Adrenal gland (tissue), 12 donors: Measurements from ENCODE around the gene ANKRD11. TPM values are rescaled to one million over a fixed set of nuclear protein-coding genes. Genes with fewer than 3 reads are reported as not detected.
"Not testable (repeated sequence)": the region's sequence is repeated elsewhere in the genome, so short reads cannot be mapped to it uniquely, and the experiment has no call there.

Experiments used
- DNase-seq, 7 donors: peaks; one replicate each; pipeline ENCODE4 v3.0.0-alpha.2; 2019 to 2020
- H3K27ac ChIP-seq, 5 donors: fragments of 200-600 bp; sonication (generic) in 4 of 5; 1 replicate in 3 of 5; 2 replicates in 2 of 5; pipeline versions ENCODE4 v1.5.1 to v1.8.0; 2016 to 2020; ENCODE audit warnings: mild to moderate bottlenecking in 1 of 5
- H3K27me3 ChIP-seq: fragments of 200-600 bp; 2 replicates; pipeline ENCODE4 v1.8.0; 2021
- H3K36me3 ChIP-seq, 2 donors: fragments of 200-600 bp; replicated peaks in 1 of 2; 1 replicate in 1 of 2; 2 replicates in 1 of 2; pipeline versions ENCODE4 v1.5.1 to v1.8.0; 2018 to 2022
- H3K4me1 ChIP-seq, 2 donors: fragments of 200-600 bp; replicated peaks in 1 of 2; 1 replicate in 1 of 2; 2 replicates in 1 of 2; pipeline versions ENCODE4 v1.5.1 to v1.8.0; 2018 to 2021
- H3K4me3 ChIP-seq, 4 donors: fragments of 200-600 bp; sonication (generic) in 3 of 4; one replicate each; pipeline ENCODE4 v1.5.1; 2016 to 2018
- H3K9me3 ChIP-seq, 3 donors: fragments of 200-600 bp; sonication (generic) in 1 of 3; replicated peaks in 1 of 3; 1 replicate in 2 of 3; 2 replicates in 1 of 3; pipeline versions ENCODE4 v1.5.1 to v1.8.0; 2016 to 2021
- POLR2A ChIP-seq, 2 donors: fragments of 450-650 bp; IDR thresholded peaks; one replicate each; pipeline ENCODE4 v1.6.1; 2017; ENCODE audit warnings: antibody characterized with exemption in 2 of 2, mild to moderate bottlenecking in 2 of 2, moderate library complexity in 1 of 2
- WGBS, 4 donors: extraction: QIAGEN DNeasy Blood & Tissue Kit in 2 of 4; methylation state at CpG; one replicate each; pipeline versions ENCODE4 v1.1.5 to v1.1.7; 2013 to 2017; 5-methylcytosine and 5-hydroxymethylcytosine counted together
- intact Hi-C, 2 donors: fragments of 100-400 bp; cut with DNase I; formaldehyde crosslinking; loops; one replicate each; pipeline versions ENCODE4 v1.14.1 to v1.15.0; 2022 to 2023
- polyA plus RNA-seq, 3 donors: library from polyadenylated mRNA; stranded (reverse); fragments of 200-250 nt in 2 of 3; fragments of 350-450 nt in 1 of 3; fragmentation: Illumina TruSeq in 1 of 3; extraction: RNeasy Lipid Tissue Mini Kit (QIAGEN cat#74804) in 1 of 3; gene quantifications; one replicate each; pipeline ENCODE4 v1.2.3, GENCODE V29; 2013 to 2014
- total RNA-seq, 9 donors: library from RNA; depleted of rRNA in 4 of 9; stranded (reverse); fragments of >200 nt in 4 of 9; fragments of 120-200 nt in 1 of 9; fragmentation: NEBNext Ultra II Directional in 1 of 9; extraction: Animal tissue kit (Norgen Biotek cat#: 25700) in 1 of 9; gene quantifications; one replicate each; pipeline versions ENCODE4 v1.1.0 to v1.2.4, GENCODE V29; 2013 to 2023
- TF ChIP-seq, protein P1 (sequence below), 6 experiments: fragments of 450-650 bp in 4 of 6; fragments of 200-600 bp in 2 of 6; sonication (generic) in 1 of 6; IDR thresholded peaks; 1 replicate in 5 of 6; 2 replicates in 1 of 6; pipeline versions ENCODE4 v1.5.1 to v1.8.0; 2016 to 2021; ENCODE audit warnings: antibody characterized with exemption in 6 of 6, mild to moderate bottlenecking in 2 of 6, moderate library complexity in 1 of 6
- donor health status: healthy with polysubstance abuse.
- donor health status: Bipolar disorder and iron deficiency.
- donor health status: DM: yes; HTN: yes; CAD: no.
- donor health status: DM: no; HTN: no; CAD: no.
- donor health status: DM: no; HTN: no; CAD: no.
- donor health status: DM: yes; HTN: yes; CAD: no.

ANKRD11 gene
- total and polyA plus RNA-seq, 12 donors, result 29.7 to 127 (median 80.1) TPM

- DNase-seq, result peak in 2 of 7 donors; percentile 54 to 64
- H3K36me3 ChIP-seq, result no peaks in the 10 kb centered on the region
- H3K27ac ChIP-seq, result peak overlapping the region in 1 of 5 donors; percentile 53
- no peak overlapping the region for H3K4me3 ChIP-seq
- peaks cover 5 to 31% of the 10 kb centered on the region in 2 donors for H3K4me1 ChIP-seq
- H3K9me3 ChIP-seq, result no peaks in the 10 kb centered on the region
- H3K27me3 ChIP-seq, result no peaks in the 10 kb centered on the region
- WGBS, 4 donors, result 63 to 73% (median 67%) methylated on average over 8 of the region's 8 CpGs
- intact Hi-C loops, result no loop called here
- TF ChIP-seq POLR2A (IDR thresholded peaks at IDR 0.05), result no peak
- TF ChIP-seq, protein P1, sequence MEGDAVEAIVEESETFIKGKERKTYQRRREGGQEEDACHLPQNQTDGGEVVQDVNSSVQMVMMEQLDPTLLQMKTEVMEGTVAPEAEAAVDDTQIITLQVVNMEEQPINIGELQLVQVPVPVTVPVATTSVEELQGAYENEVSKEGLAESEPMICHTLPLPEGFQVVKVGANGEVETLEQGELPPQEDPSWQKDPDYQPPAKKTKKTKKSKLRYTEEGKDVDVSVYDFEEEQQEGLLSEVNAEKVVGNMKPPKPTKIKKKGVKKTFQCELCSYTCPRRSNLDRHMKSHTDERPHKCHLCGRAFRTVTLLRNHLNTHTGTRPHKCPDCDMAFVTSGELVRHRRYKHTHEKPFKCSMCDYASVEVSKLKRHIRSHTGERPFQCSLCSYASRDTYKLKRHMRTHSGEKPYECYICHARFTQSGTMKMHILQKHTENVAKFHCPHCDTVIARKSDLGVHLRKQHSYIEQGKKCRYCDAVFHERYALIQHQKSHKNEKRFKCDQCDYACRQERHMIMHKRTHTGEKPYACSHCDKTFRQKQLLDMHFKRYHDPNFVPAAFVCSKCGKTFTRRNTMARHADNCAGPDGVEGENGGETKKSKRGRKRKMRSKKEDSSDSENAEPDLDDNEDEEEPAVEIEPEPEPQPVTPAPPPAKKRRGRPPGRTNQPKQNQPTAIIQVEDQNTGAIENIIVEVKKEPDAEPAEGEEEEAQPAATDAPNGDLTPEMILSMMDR (IDR thresholded peaks at IDR 0.05), result no peak
Measured at GRCh38 chr16:89434490-89434889, 55.9 kb downstream of the ANKRD11 start.

DNA sequence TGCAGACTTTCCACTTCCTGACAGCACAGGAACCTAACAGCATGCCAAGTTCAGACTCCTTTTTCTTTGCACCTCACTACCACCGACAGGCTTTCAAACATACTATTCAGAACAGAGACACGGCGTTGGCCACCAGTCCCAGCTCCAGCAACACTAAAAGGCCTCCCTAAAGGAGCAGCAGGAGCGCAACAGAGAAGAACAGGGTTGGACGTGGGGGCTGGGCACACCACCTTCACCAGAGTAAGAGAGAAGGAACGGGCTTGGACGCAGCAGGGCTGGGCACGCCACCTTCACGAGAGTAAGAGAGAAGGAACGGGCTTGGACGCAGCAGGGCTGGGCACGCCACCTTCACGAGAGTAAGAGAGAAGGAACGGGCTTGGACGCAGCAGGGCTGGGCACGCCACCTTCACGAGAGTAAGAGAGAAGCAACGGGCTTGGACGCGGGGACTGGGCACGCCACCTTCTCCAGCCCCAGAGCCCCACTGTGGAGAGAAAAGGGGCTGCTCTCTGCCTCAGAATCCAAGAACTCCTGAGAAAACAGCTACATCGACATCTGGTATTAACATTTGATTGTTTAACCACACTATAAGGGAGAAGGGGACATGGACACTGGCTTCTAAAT lies 56.9 kb downstream of the ANKRD11 start:
- DNase-seq, H3K9me3 ChIP-seq, intact Hi-C loops, H3K4me3 ChIP-seq, H3K27me3 ChIP-seq, H3K36me3 ChIP-seq, H3K27ac ChIP-seq: not testable (repeated sequence)
- H3K4me1 ChIP-seq, result peaks cover 5 to 31% of the 10 kb centered on the region in 2 donors
- 92 to 94% (median 93%) methylated on average over 22 of the region's 22 CpGs for WGBS, 4 donors

DNA sequence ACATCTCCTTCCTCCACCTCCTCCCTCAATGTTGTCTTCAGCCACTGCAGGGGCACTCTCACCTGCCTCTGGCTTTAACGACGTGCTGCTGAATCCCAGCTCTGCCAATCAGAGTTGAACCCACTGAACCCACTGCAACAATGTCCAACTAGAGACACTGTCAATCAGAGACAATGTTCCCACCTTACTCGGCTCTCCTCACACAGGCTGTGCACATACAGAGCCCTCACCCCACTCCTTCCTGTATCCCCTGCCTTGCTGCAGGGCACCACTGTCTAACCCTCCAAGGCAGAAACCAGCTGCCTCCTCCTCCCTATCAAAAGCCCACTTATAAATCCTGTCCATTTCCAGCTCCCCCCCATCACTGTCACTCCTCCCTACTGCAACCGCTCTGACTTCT lies 58.7 kb downstream of the ANKRD11 start:
- Histone ChIP-seq H3K36me3 (no peaks in the 10 kb centered on the region), H3K4me1 (peaks cover 5 to 32% of the 10 kb centered on the region in 2 donors), H3K27ac (no peak overlapping the region), H3K27me3 (no peaks in the 10 kb centered on the region), H3K9me3 (no peaks in the 10 kb centered on the region), H3K4me3 (no peak overlapping the region)
- 63 to 74% (median 69%) methylated on average over 4 of the region's 4 CpGs for WGBS, 4 donors
- intact Hi-C loops, result no loop called here
- DNase-seq, result no peak
- TF ChIP-seq, protein P1 (IDR thresholded peaks at IDR 0.05), result no peak
- TF ChIP-seq POLR2A (IDR thresholded peaks at IDR 0.05), result no peak

DNA sequence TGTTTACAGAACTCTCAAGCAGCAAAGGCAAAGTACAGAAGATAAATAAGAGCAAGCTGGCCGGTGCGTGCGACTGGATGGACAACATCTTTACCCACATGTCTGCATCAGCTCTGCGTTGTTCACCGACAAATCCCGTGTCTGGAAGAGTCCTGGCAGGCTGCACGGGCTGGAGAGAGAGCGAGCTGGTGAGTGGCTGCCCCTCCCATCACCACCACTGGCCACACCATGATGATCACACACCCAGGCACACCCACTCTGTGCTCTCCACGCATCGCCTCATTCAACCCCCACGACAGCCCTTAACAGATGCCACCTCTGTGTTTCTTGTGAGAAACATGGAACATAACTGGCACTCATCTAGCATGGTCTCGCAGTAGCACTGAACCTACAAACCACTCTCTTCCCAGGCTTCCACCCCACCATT lies 59.2 kb downstream of the ANKRD11 start:
- peak in 2 of 7 donors; percentile 37 to 71 for DNase-seq
- WGBS, 4 donors, result 70 to 83% (median 75%) methylated on average over 12 of the region's 12 CpGs
- no peaks in the 10 kb centered on the region for H3K27me3 ChIP-seq
- intact Hi-C loops, result no loop called here
- H3K27ac ChIP-seq, result no peak overlapping the region
- TF ChIP-seq, protein P1 (IDR thresholded peaks at IDR 0.05), result no peak
- TF ChIP-seq POLR2A (IDR thresholded peaks at IDR 0.05), result no peak
- no peaks in the 10 kb centered on the region for H3K36me3 ChIP-seq
- peaks cover 5 to 34% of the 10 kb centered on the region in 2 donors for H3K4me1 ChIP-seq
- no peak overlapping the region for H3K4me3 ChIP-seq
- H3K9me3 ChIP-seq, result no peaks in the 10 kb centered on the region
